DMS79 treated with DMSO at 0.1 percent for 48 hours (cell line): ENCODE measurements around the gene PDE2A.
A peak's percentile ranks its signal among the peaks of the same experiment; 100 is the strongest.

Experiments used
- DNase-seq: peaks from one replicate; lab custom pipeline; 2025; lab: John Stamatoyannopoulos, UW

The PDE2A gene

GRCh38 chr11:72673943-72674828 is at the start of gene PDE2A:
Gene PDE2A (minus strand): TSS chr11:72674422. CDS start chr11:72674207, 215 bp downstream.
- DNase-seq, result peak; percentile 73

GRCh38 chr11:72723508-72723907 is 49.3 kb upstream of the PDE2A start:
- no peak for DNase-seq

DNA sequence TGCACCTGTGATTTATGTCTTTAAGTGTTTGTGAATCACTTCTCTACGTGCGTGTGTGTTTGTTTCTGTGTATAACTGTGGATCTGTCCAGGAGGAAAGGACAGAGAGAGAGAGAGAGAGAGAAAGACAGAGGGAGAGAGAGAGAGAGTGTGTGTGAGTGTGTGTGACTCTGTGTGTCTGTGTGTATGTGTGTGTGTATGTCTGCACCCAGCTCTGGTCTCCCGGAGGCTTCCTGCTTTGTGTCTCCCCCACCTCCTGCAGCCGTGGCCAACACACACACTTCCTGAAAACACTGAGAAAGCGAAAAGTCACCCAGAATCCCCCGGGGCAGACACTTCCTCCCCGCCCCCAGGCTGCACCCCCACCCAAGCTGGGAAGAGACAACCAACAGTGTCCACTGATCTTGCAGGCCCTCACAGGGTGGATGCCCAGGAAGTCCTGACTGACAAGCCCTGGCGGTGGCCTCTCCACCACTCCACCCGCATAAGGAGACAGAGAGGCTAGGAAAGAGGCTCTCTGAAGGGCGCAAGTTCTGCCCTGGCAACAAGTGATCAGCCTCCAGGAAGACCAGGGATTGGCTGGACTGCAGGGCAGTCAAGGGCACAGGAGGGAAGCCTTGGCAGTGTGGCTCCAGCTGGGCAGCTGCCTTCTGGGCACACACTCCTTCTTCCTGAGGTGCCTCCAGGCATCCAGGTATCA is 48.0 kb upstream of the PDE2A start:
- peak; percentile 99 for DNase-seq

DNA sequence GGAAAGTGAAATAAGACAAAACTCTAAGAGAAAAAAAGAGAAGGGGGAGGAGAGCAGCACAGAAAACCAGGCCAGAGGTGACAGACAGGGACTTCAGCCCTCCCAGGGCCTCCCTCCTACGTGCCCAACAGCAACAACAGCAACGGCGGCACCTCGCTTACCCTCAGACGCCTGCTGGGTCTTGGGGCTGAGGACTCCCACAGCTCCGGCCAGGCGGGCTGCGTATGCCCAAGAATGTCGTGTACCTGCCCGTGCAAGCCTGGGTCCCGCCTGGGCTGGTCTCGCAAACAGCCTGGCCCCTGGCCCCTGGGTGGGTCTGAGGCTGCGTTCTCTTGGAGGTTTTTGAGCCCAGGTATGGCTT is 47.4 kb upstream of the PDE2A start:
- peak; percentile 72 for DNase-seq

DNA sequence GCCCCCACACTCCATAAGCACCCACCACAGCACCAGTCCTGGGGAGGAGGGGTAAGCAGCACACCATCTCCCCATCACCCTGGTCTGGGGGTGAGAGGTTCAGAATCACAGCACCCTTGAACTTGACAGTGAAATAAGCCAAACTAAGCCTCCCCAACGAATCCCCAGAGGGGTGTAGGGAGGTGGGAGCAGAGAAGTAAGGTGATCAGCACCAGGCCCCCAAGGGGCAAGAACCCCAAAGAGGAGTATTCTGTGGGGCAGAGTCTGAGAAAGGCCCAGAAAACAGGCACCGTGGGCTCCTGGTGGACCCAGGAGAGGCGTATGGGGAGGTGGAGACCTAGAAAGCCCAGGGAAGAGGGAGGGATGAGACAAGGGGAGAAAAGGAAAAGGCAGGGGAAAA is 47.1 kb upstream of the PDE2A start:
- no peak for DNase-seq

GRCh38 chr11:72720784-72721183 is 46.6 kb upstream of the PDE2A start:
- DNase-seq, result no peak

DNA sequence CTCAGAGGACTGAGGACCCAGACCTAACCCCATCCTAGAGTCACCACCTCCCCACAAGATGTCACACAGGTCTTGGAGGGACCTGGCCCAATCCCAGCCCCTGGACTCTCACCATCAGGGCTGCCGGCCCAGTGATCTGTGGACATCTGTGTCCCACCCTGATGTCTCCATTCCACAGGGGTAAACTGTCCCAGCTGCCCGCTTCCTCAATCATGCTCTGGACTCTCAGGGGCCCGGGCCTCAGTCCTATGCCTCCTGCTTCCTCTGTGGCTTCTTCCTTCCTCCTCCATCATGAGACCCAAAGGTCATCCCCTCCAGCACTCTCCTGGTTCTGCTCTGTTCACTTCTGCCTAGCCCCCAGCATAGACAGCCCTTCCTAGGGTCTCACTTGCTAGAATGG is 45.8 kb upstream of the PDE2A start:
- DNase-seq, result no peak

DNA sequence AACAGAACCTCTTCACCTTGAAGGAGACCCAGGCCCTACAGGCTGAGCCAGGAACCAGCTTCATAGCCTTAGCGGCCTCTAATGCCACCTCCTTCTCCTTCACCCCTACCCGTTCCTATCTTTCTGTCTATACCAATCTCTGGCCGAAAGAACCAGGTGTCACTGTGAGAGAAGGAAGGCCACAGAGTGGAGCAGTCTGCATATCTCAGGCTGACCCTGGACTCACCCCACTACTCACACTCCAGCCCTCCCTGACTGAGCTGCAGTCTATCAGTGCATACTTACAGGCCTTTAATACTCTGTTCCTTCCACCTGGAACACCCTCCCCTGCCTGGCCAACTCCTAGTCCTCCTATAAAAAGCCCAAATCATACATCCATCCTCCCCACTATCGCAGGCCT is 45.3 kb upstream of the PDE2A start:
- DNase-seq, result no peak

GRCh38 chr11:72719144-72719543 is 44.9 kb upstream of the PDE2A start:
- DNase-seq, result no peak

GRCh38 chr11:72718101-72718501 is 43.9 kb upstream of the PDE2A start:
- no peak for DNase-seq

GRCh38 chr11:72716788-72717435 is 42.7 kb upstream of the PDE2A start:
- no peak for DNase-seq

- peak; percentile 32 for DNase-seq
Measured at GRCh38 chr11:72716290-72716689, 42.1 kb upstream of the PDE2A start.

DNA sequence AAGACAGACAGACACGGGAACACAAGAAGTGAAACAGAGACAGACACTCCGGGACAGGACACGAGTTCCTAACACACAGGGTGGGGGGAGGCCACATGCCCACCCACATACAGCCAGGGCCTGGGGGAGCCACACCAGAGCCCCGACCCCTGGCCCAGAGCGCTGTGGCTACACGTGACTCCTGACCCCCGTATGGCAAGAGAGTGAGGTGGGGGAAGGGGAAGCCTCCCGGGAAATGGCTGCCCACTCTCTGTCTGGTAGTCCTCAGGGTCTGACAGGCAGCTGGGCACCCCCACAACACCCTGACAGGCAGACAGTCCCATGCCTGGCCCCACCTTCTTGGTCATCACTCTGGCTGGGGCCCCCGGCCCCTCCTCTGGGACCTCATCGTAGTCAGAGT is 38.6 kb upstream of the PDE2A start:
- no peak for DNase-seq

DNA sequence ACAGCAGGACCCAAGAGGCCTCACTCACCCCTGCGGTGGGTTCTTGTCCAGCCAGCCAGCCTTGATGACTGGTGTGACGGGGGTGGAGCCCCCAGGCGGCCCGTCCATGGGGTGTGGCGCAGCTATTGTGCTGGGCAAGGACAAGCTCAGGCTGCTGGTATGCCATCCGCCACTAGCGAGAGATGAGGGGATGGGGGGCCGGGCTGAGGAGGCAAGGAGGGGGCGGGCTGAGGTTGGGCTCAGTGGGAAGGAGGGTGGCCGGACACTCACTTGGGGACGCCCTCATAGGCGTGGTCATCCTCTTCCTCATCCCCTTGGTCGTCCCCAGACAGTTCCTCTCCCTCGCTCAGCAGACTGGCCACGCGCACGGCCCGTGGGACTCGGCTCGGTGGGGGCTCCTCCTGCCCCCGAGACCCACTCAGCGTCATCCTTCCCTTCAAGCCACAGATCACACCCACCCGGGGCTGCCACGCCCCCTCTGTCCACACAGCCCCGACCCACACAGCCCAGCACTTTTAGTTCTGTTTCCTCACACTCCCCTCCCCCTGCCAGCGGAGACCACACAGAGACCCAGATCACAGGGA is 38.0 kb upstream of the PDE2A start:
- no peak for DNase-seq

DNA sequence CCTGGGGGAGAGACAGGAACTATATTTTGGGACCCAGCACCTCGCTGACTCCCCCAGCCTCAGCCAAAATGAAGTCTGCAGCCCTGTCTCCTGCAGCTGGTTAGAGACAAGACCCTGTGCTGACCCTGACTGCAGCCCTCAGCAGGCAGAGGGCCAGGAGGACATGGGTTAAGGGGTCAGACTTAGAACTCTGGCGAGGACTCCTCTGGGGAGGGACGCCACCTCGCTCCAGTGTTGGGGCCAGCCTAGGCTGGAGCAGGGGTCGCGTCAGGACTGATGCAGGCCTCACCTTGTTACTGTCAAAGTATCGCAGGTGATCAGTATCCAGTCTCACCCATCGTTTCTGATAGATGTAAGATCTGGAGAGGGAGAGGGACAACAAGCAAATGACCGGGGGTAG is 36.9 kb upstream of the PDE2A start:
- no peak for DNase-seq

GRCh38 chr11:72710278-72710677 is 36.1 kb upstream of the PDE2A start:
- DNase-seq, result no peak

- DNase-seq, result no peak
Measured at GRCh38 chr11:72709478-72710238, 35.4 kb upstream of the PDE2A start.

GRCh38 chr11:72707032-72707431 is 32.8 kb upstream of the PDE2A start:
- no peak for DNase-seq

DNA sequence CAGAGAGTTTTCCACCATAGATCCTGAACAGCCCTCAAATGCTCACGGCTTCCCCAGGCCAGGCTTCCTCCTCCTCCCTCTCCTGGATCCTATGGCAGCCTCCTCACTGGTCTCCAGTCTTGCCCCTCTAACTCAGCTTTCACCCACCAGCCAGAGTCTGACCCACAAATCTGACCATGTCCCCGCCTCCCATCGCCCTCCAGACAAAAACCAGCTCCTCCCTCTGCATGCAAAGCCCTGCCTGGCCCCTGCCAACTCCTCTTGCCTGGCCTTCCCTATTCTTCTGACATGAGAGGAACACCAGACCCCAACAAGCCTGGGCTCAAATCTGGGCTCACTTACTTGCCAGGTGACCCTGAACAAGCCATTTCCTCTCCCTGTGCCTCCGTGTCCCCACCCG is 32.4 kb upstream of the PDE2A start:
- DNase-seq, result no peak

DNA sequence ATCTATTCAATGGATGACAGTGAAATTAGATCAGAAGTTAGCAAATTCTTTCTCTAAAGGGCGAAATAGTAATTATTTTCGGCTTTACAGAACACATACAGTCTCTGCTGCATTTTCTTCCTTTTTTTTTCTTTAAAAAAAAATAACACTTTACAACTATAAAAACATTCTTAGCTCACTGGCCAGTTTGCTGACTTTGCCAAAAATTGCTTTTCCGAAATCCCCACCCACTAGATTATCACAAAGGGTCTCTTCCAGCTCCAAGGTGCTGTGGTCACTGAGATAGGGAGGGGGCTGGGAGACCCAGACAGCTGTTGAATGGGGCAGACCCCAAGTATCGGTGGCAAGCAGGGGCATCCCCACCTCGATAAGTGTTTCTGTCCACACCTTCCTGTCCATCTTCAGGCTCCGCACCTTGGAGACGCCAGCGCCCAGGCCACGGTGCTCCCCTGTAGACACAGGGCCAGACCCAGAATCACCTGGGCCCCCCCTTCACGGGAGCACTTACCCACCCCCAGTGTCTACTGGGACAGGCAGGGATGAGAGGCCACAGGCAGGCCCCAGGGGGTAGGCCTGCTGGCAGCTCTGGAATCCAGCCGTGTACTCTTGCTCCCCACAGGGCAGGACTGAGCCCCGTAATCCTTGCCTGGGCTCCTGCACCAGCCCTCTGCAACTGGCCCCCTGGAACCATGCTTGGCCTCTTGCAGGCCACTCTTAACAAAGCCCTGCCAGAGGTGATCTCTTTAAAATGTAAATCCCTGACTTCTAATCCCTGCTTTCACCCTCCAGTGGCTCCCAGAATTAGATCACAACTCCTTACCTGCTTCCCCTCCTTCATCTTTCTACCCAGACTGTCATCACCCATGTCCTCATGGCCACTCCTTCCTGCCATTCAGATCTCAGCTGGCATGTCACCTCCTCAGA is 31.5 kb upstream of the PDE2A start:
- DNase-seq, result no peak

GRCh38 chr11:72704783-72705265 is 30.6 kb upstream of the PDE2A start:
- no peak for DNase-seq
